Measurements from ENCODE around the gene OSBPL6. TPM values are rescaled to one million over a fixed set of nuclear protein-coding genes. Genes with fewer than 3 reads are reported as not detected.
"Not testable (repeated sequence)": the region's sequence is repeated elsewhere in the genome, so short reads cannot be mapped to it uniquely, and the experiment has no call there.

Gene OSBPL6
- total RNA-seq, 1 donor from 2014 or later, result 22.3 TPM

- no peak for DNase-seq
Observed at GRCh38 chr2:178306352-178307073, 112.2 kb downstream of the OSBPL6 start.

GRCh38 chr2:178307650-178308049, 113.3 kb downstream of the OSBPL6 start:
- no peak for DNase-seq

GRCh38 chr2:178309541-178309940, 115.2 kb downstream of the OSBPL6 start:
- DNase-seq, result no peak

GRCh38 chr2:178315078-178315477, 120.8 kb downstream of the OSBPL6 start:
- DNase-seq, result no peak

- DNase-seq, result no peak
Observed at GRCh38 chr2:178315488-178315948, 121.2 kb downstream of the OSBPL6 start.

GRCh38 chr2:178317811-178318210, 123.5 kb downstream of the OSBPL6 start:
- no peak for DNase-seq

- DNase-seq, result no peak
Observed at GRCh38 chr2:178320011-178320585, 125.8 kb downstream of the OSBPL6 start.

- no peak for DNase-seq
Observed at GRCh38 chr2:178322068-178322467, 127.8 kb downstream of the OSBPL6 start.

GRCh38 chr2:178323331-178323730, 129.0 kb downstream of the OSBPL6 start:
- DNase-seq, result not testable (repeated sequence)

GRCh38 chr2:178324077-178324476, 129.8 kb downstream of the OSBPL6 start:
- no peak for DNase-seq

GRCh38 chr2:178325268-178325667, 131.0 kb downstream of the OSBPL6 start:
- DNase-seq, result no peak

GRCh38 chr2:178327516-178327915, 133.2 kb downstream of the OSBPL6 start:
- no peak for DNase-seq

- no peak for DNase-seq
Observed at GRCh38 chr2:178328037-178328436, 133.7 kb downstream of the OSBPL6 start.

GRCh38 chr2:178330175-178331017, 136.1 kb downstream of the OSBPL6 start:
- DNase-seq, result no peak

- no peak for DNase-seq
Observed at GRCh38 chr2:178331474-178332432, 137.4 kb downstream of the OSBPL6 start.

GRCh38 chr2:178333851-178334250, 139.5 kb downstream of the OSBPL6 start:
- no peak for DNase-seq

GRCh38 chr2:178335230-178335629, 140.9 kb downstream of the OSBPL6 start:
- no peak for DNase-seq

- DNase-seq, result no peak
Observed at GRCh38 chr2:178344121-178344520, 149.8 kb downstream of the OSBPL6 start.

GRCh38 chr2:178345951-178346350, 151.6 kb downstream of the OSBPL6 start:
- DNase-seq, result no peak

GRCh38 chr2:178350051-178350450, 155.7 kb downstream of the OSBPL6 start:
- no peak for DNase-seq

- DNase-seq, result not testable (repeated sequence)
Observed at GRCh38 chr2:178357704-178358103, 163.4 kb downstream of the OSBPL6 start.
